HG03064 (cell line): ENCODE data around the gene POU3F3.

ENCODE experiments used
- ATAC-seq: cut with Tn5 transposase; IDR thresholded peaks from one replicate; pipeline ENCODE4 v1.9.1; 2021; ENCODE audit warnings: low read depth; ENCODE audit not compliant: unreplicated experiment

The POU3F3 gene

GRCh38 chr2:104853534-104854497 is at the start of gene POU3F3:
TSS of gene POU3F3 (plus strand) at chr2:104854115. CDS start at chr2:104855511, 1,396 bp downstream.
- no peak for ATAC-seq

- ATAC-seq: no peak
Observed at GRCh38 chr2:104804148-104804890, 49.6 kb upstream of the POU3F3 start.

- ATAC-seq: no peak
Observed at GRCh38 chr2:104812286-104812685, 41.6 kb upstream of the POU3F3 start.

GRCh38 chr2:104816143-104816542 is 37.8 kb upstream of the POU3F3 start:
- ATAC-seq: no peak

- ATAC-seq: no peak
Observed at GRCh38 chr2:104818264-104818663, 35.7 kb upstream of the POU3F3 start.

- ATAC-seq: no peak
Observed at GRCh38 chr2:104820126-104820525, 33.8 kb upstream of the POU3F3 start.

- no peak for ATAC-seq
Observed at GRCh38 chr2:104825124-104825865, 28.6 kb upstream of the POU3F3 start.

GRCh38 chr2:104826016-104826415 is 27.9 kb upstream of the POU3F3 start:
- ATAC-seq: no peak

GRCh38 chr2:104831742-104832141 is 22.2 kb upstream of the POU3F3 start:
- no peak for ATAC-seq

- no peak for ATAC-seq
Observed at GRCh38 chr2:104834431-104835153, 19.3 kb upstream of the POU3F3 start.

- no peak for ATAC-seq
Observed at GRCh38 chr2:104836265-104836664, 17.6 kb upstream of the POU3F3 start.

GRCh38 chr2:104836841-104837240 is 17.1 kb upstream of the POU3F3 start:
- ATAC-seq: no peak

GRCh38 chr2:104840156-104840555 is 13.8 kb upstream of the POU3F3 start:
- ATAC-seq: no peak

GRCh38 chr2:104840893-104841585 is 12.9 kb upstream of the POU3F3 start:
- no peak for ATAC-seq

GRCh38 chr2:104841744-104842143 is 12.2 kb upstream of the POU3F3 start:
- no peak for ATAC-seq

- no peak for ATAC-seq
Observed at GRCh38 chr2:104844807-104845551, 8.9 kb upstream of the POU3F3 start.

- no peak for ATAC-seq
Observed at GRCh38 chr2:104845552-104845931, 8.4 kb upstream of the POU3F3 start.

GRCh38 chr2:104845946-104846785 is 7.7 kb upstream of the POU3F3 start:
- no peak for ATAC-seq
